Ovary (tissue), 10 donors: ENCODE data around the gene OR10G2. TPM values are rescaled to one million over a fixed set of nuclear protein-coding genes. Genes with fewer than 3 reads are reported as not detected.

Experiments
- DNase-seq, 5 donors: peaks; one replicate each; pipeline ENCODE4 v3.0.0-alpha.2; 2019 to 2020
- H3K27ac ChIP-seq, 2 donors: fragments of 200-600 bp; one replicate each; pipeline versions ENCODE4 v1.5.1 to v1.8.0; 2019 to 2022
- H3K27me3 ChIP-seq: fragments of 200-600 bp; one replicate; pipeline ENCODE4 v1.8.0; 2022
- H3K36me3 ChIP-seq: fragments of 200-600 bp; sonication (generic); one replicate; pipeline ENCODE4 v1.5.1; 2019
- H3K4me1 ChIP-seq: one replicate; pipeline ENCODE4 v1.8.1; 2013; ENCODE audit warnings: mild to moderate bottlenecking, moderate library complexity; ENCODE audit not compliant: insufficient read depth
- H3K4me3 ChIP-seq: fragments of 200-600 bp; sonication (generic); one replicate; pipeline ENCODE4 v1.5.1; 2017
- H3K9me3 ChIP-seq, 2 donors: fragments of 200-600 bp in 1 of 2; sonication (generic) in 1 of 2; one replicate each; pipeline versions ENCODE4 v1.5.1 to v1.8.1; 2013 to 2019; ENCODE audit warnings: mild to moderate bottlenecking in 1 of 2, moderate library complexity in 1 of 2
- CTCF ChIP-seq, 3 donors: fragments of 450-650 bp in 2 of 3; fragments of 200-600 bp in 1 of 3; IDR thresholded peaks; one replicate each; pipeline versions ENCODE4 v1.5.1 to v1.8.0; 2016 to 2022; ENCODE audit warnings: antibody characterized with exemption in 3 of 3, mild to moderate bottlenecking in 1 of 3
- EP300 ChIP-seq: sonication (generic); formaldehyde crosslinking; IDR thresholded peaks from one replicate; pipeline ENCODE4 v1.6.1; 2017; ENCODE audit warnings: antibody characterized with exemption
- POLR2A ChIP-seq: fragments of 450-650 bp; IDR thresholded peaks from one replicate; pipeline ENCODE4 v1.6.1; 2017; ENCODE audit warnings: antibody characterized with exemption, mild to moderate bottlenecking, moderate library complexity
- WGBS, 3 donors: extraction: QIAGEN DNeasy Blood & Tissue Kit in 1 of 3; methylation state at CpG; one replicate each; pipeline versions ENCODE4 v1.1.5 to v1.1.7; 2013 to 2017; 5-methylcytosine and 5-hydroxymethylcytosine counted together
- intact Hi-C, 4 donors: fragments of 100-400 bp; cut with DNase I; formaldehyde crosslinking; loops; one replicate each; pipeline versions ENCODE4 v1.11.0 to v1.15.1; 2022 to 2023
- long read RNA-seq, 3 donors: library from polyadenylated mRNA in 2 of 3; unstranded in 2 of 3; transcript quantifications; one replicate each; pipeline ENCODE4 v2.0.0 and lab custom pipeline, GENCODE V29; 2021 to 2026
- polyA plus RNA-seq, 2 donors: library from polyadenylated mRNA; stranded (reverse); fragments of 200-250 nt in 1 of 2; fragments of 350-450 nt in 1 of 2; fragmentation: Illumina TruSeq in 1 of 2; extraction: RNeasy Lipid Tissue Mini Kit (QIAGEN cat#74804) in 1 of 2; gene quantifications; one replicate each; pipeline ENCODE4 v1.2.3, GENCODE V29; 2013 to 2014
- total RNA-seq, 7 donors: library from RNA; depleted of rRNA in 2 of 7; stranded (reverse); fragments of >200 nt in 2 of 7; fragmentation: NEBNext Ultra II Directional in 3 of 7; extraction: Animal tissue kit (Norgen Biotek cat#: 25700) in 3 of 7; gene quantifications; one replicate each; pipeline versions ENCODE4 v1.1.0 to v1.2.4, GENCODE V29; 2016 to 2023
- donor health status: DM: no; HTN: no; CAD: no; lungs with moderate emphysema.
- donor health status: DM: no; HTN: no; CAD: no.
- donor health status: Bipolar disorder and iron deficiency.
- donor health status: DM: yes; HTN: yes; CAD: no.
- donor health status: DM: no; HTN: no; CAD: no.
- donor health status: DM: yes; HTN: yes; CAD: no.

Gene OR10G2, protein sequence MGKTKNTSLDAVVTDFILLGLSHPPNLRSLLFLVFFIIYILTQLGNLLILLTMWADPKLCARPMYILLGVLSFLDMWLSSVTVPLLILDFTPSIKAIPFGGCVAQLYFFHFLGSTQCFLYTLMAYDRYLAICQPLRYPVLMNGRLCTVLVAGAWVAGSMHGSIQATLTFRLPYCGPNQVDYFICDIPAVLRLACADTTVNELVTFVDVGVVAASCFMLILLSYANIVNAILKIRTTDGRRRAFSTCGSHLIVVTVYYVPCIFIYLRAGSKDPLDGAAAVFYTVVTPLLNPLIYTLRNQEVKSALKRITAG
- not detected for total RNA-seq
- polyA plus RNA-seq = not detected
- long read RNA-seq, donor 1 = 0 reads
- long read RNA-seq, donor 2 = 0 reads
- long read RNA-seq, donor 3 = 0 reads

- Histone ChIP-seq H3K36me3 (no peaks in the 10 kb centered on the region), H3K27ac (no peak within 1 kb of the TSS), H3K4me1 (no peaks in the 10 kb centered on the region), H3K27me3 (no peaks in the 10 kb centered on the region), H3K4me3 (no peak within 1 kb of the TSS), H3K9me3 (peaks cover 0 to 3% of the 10 kb centered on the region in 2 donors)
- no peak for DNase-seq
- intact Hi-C loops = no loop called here
- WGBS, 3 donors = 67 to 74% (median 71%) methylated on average over 4 of the region's 4 CpGs
- TF ChIP-seq CTCF (IDR thresholded peaks at IDR 0.05) (no peak), EP300 (no peak), POLR2A (no peak)
Observed at GRCh38 chr14:21634840-21635239, at the start of gene OR10G2. Gene OR10G2 (minus strand): TSS chr14:21634940. CDS start chr14:21634842, 98 bp downstream.

GRCh38 chr14:21680072-21680471, 45.3 kb upstream of the OR10G2 start:
- intact Hi-C loops = no loop called here
- 68 to 82% (median 79%) methylated on average over 2 of the region's 2 CpGs for WGBS, 3 donors
- H3K9me3 ChIP-seq = no peaks in the 10 kb centered on the region
- DNase-seq = no peak
- H3K4me3 ChIP-seq = no peak overlapping the region
- H3K27me3 ChIP-seq = no peaks in the 10 kb centered on the region
- no peaks in the 10 kb centered on the region for H3K36me3 ChIP-seq
- no peaks in the 10 kb centered on the region for H3K4me1 ChIP-seq
- TF ChIP-seq POLR2A (no peak), CTCF (IDR thresholded peaks at IDR 0.05) (no peak), EP300 (no peak)
- no peak overlapping the region for H3K27ac ChIP-seq

GRCh38 chr14:21675566-21675965, 40.8 kb upstream of the OR10G2 start:
- H3K4me3 ChIP-seq = no peak overlapping the region
- WGBS, 3 donors = 69 to 82% (median 82%) methylated on average over 4 of the region's 4 CpGs
- TF ChIP-seq POLR2A (no peak), CTCF (IDR thresholded peaks at IDR 0.05) (no peak), EP300 (no peak)
- H3K36me3 ChIP-seq = no peaks in the 10 kb centered on the region
- intact Hi-C loops = no loop called here
- DNase-seq = no peak
- H3K4me1 ChIP-seq = no peaks in the 10 kb centered on the region
- H3K27me3 ChIP-seq = no peaks in the 10 kb centered on the region
- H3K27ac ChIP-seq = no peak overlapping the region
- H3K9me3 ChIP-seq = no peaks in the 10 kb centered on the region

DNA sequence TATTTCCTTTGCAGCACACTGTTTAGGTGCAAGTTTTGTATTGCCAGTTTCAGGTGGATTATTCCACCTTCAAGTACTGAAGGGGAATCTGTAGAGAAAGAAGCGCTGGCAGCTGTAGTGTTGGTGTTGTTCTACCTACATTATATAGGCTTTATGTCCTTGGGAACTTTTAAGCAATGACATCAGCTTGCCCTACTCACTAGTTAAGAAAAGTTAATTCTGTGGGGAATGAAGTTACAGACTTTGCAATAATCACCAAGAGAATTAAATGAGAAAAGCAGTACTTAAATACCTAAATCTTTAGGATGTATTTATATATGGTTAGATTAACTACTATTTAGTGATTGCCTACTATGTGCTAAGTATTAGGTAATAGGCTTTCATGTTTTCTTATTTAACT, 39.0 kb upstream of the OR10G2 start, which contains the start of gene OR4E1:
OR4E1 (minus strand) TSS at position 101 of the 400 bp plus-strand sequence. CDS start 2,883 bp downstream, outside the sequence.
- Histone ChIP-seq H3K9me3 (no peaks in the 10 kb centered on the region), H3K4me1 (no peaks in the 10 kb centered on the region), H3K27ac (no peak within 1 kb of the TSS), H3K27me3 (no peaks in the 10 kb centered on the region), H3K36me3 (no peaks in the 10 kb centered on the region), H3K4me3 (no peak within 1 kb of the TSS)
- DNase-seq = no peak
- intact Hi-C loops = no loop called here
- 75 to 91% (median 80%) methylated on average over 1 of the region's 1 CpG for WGBS, 3 donors
- TF ChIP-seq EP300 (no peak), CTCF (IDR thresholded peaks at IDR 0.05) (no peak), POLR2A (no peak)
